Subcutaneous preadipocyte (primary cell): ENCODE results near the gene FUBP1. TPM values are rescaled to one million over a fixed set of nuclear protein-coding genes. Genes with fewer than 3 reads are reported as not detected.
A peak's percentile ranks its signal among the peaks of the same experiment; 100 is the strongest.

Experiments used
- small RNA-seq: library from RNA; depleted of rRNA; stranded (forward); fragments of <200 nt; gene quantifications from one replicate; pipeline ENCODE3, GENCODE V24; 2012
- total RNA-seq: library from RNA; depleted of rRNA; stranded (reverse); fragments of >200 nt; gene quantifications from 2 replicates; pipeline ENCODE4 v1.2.3, GENCODE V29; 2012

The FUBP1 gene, protein sequence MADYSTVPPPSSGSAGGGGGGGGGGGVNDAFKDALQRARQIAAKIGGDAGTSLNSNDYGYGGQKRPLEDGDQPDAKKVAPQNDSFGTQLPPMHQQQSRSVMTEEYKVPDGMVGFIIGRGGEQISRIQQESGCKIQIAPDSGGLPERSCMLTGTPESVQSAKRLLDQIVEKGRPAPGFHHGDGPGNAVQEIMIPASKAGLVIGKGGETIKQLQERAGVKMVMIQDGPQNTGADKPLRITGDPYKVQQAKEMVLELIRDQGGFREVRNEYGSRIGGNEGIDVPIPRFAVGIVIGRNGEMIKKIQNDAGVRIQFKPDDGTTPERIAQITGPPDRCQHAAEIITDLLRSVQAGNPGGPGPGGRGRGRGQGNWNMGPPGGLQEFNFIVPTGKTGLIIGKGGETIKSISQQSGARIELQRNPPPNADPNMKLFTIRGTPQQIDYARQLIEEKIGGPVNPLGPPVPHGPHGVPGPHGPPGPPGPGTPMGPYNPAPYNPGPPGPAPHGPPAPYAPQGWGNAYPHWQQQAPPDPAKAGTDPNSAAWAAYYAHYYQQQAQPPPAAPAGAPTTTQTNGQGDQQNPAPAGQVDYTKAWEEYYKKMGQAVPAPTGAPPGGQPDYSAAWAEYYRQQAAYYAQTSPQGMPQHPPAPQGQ
- total RNA-seq = 92.2 and 149 TPM in 2 replicates

DNA sequence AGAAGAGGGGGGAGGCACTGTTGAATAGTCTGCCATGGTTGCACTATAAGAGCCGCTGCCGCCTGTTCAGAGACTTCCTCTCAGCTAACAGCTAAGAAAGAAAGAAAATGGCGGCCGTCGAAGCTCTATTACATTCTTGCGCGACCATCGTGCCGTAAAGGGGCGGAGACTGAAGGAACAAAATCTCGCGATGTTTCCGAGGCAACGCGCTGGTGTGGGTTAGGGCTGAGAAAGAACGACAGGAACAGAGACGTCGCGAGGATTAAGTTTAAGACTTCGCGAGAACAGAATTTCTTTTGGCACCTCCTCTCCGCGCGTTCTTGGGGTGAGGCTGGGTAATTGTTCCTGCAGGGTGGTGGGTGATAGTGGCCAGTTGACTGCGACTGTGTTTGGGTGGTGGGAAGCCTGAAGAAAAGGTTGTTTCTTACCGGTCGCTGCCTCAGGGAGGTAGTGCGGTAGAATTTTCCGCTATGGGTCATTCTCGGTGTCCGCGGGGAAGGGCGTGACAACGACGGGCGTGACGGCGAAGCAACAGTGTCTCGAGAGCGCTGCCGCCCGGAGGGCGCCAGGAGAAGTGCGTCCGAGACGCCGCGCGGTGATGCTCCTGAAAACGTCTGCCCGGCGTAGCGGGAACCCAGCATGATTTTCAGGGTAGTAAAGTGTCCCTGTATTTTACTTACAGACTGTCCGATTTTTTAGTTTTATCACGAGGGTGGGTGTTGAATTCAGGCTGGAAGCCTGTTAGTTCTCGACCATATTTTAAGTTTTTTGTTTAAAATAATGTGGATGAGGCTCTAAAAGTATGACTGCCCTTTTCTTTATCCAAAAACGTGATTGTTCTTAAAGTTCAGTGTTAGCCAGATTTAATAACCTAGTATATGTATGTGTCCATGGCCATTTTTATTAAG is at the start of gene FUBP1:
FUBP1 (minus strand) TSS at position 104 of the 908 bp plus-strand sequence; CDS start at position 36, 68 bp downstream.

DNA sequence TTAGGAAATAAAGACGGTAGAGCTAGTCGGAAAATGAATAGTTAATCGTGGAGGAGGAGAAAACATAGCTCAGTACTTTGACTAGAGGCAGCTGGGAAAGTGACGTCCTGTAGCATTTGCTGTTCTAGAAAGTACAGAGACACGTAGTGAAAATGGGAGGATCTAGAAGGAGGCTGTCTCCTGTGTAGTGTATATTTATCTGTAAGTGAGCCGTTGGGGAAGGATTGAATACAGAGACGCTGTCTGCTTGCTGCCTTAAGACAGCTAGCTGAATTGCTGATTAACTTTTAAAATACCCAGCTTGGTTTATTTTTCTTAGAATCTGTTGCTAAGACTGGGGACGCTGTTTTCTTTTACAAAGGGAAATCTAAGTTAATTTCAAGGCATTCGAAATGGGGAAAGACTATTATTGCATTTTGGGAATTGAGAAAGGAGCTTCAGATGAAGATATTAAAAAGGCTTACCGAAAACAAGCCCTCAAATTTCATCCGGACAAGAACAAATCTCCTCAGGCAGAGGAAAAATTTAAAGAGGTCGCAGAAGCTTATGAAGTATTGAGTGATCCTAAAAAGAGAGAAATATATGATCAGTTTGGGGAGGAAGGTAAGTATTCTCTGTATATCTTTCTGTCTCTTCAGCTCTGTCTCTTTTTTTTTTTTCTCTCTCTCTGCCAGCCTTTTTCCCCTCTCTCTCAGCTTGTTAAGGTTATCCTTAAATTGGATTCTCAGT is 26.0 kb upstream of the FUBP1 start, which contains the start of gene DNAJB4:
DNAJB4 (plus strand) TSS at position 221 of the 729 bp plus-strand sequence; CDS start at position 393, 172 bp downstream.

Small RNA genes within 50 kb of the gene (small RNA-seq; reads per million reads assigned to genes)
- gene AC103591.3 = 1.5 reads per million, percentile 72 among the genes with 10 or more reads in this experiment

Other genes starting within 250 kb of the FUBP1 start
- gene USP33, start 219.2 kb downstream of the FUBP1 start, total RNA-seq = 91.9 and 98.1 TPM in 2 replicates
- gene MIGA1, start 199.4 kb downstream of the FUBP1 start, total RNA-seq = 10.7 and 13.9 TPM in 2 replicates
- gene NEXN, start 90.4 kb downstream of the FUBP1 start, total RNA-seq = 7.6 and 9.9 TPM in 2 replicates
- gene DNAJB4, start 25.9 kb upstream of the FUBP1 start, total RNA-seq = 29.4 and 37.7 TPM in 2 replicates
- 0.59 and 1.1 TPM in 2 replicates for gene GIPC2, start 66.9 kb upstream of the FUBP1 start, total RNA-seq